ENCODE measurements around the gene SBF2. TPM values are rescaled to one million over a fixed set of nuclear protein-coding genes. Genes with fewer than 3 reads are reported as not detected.

The SBF2 gene
- total and polyA plus RNA-seq, 2 of the 13 experiments (the other 11 are each of a cell fraction or from before 2014, with no cell fraction given) = 24.0 to 45.8 TPM

- TF ChIP-seq, protein P1, sequence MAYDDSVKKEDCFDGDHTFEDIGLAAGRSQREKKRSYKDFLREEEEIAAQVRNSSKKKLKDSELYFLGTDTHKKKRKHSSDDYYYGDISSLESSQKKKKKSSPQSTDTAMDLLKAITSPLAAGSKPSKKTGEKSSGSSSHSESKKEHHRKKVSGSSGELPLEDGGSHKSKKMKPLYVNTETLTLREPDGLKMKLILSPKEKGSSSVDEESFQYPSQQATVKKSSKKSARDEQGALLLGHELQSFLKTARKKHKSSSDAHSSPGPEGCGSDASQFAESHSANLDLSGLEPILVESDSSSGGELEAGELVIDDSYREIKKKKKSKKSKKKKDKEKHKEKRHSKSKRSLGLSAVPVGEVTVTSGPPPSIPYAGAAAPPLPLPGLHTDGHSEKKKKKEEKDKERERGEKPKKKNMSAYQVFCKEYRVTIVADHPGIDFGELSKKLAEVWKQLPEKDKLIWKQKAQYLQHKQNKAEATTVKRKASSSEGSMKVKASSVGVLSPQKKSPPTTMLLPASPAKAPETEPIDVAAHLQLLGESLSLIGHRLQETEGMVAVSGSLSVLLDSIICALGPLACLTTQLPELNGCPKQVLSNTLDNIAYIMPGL (CRISPR knock-in tag; IDR thresholded peaks at IDR 0.05; ENCODE audit: borderline replicate concordance in 1 of 2, low read depth in 1 of 2) = peak; percentile 26 to 39; a peak in 2 of 4 replicates
- TF ChIP-seq ZFP1 (CRISPR knock-in tag; IDR thresholded peaks at IDR 0.05) = 0 out of 2 replicates have a peak, but pooled peaks have one; percentile 25
- TF ChIP-seq GATAD2A (CRISPR knock-in tag; IDR thresholded peaks at IDR 0.05) = peak; percentile 91
- 0 out of 2 replicates have a peak, but pooled peaks have one; percentile 53 for TF ChIP-seq ZNF230 (CRISPR knock-in tag; IDR thresholded peaks at IDR 0.05)
- peak; percentile 65; the same call in 1 of the 2 replicates for TF ChIP-seq ZNF563 (CRISPR knock-in tag; IDR thresholded peaks at IDR 0.05)
- 0 out of 2 replicates have a peak, but pooled peaks have one; percentile 39 for TF ChIP-seq BCL3 (CRISPR knock-in tag; IDR thresholded peaks at IDR 0.05)
- TF ChIP-seq POLR2G (IDR thresholded peaks at IDR 0.05; ENCODE audit: low read depth, low read length) = peak; percentile 48; the same call in 1 of the 2 replicates
- peak; percentile 33 for TF ChIP-seq NFYB (CRISPR knock-in tag; IDR thresholded peaks at IDR 0.05)
- TF ChIP-seq, protein P2, sequence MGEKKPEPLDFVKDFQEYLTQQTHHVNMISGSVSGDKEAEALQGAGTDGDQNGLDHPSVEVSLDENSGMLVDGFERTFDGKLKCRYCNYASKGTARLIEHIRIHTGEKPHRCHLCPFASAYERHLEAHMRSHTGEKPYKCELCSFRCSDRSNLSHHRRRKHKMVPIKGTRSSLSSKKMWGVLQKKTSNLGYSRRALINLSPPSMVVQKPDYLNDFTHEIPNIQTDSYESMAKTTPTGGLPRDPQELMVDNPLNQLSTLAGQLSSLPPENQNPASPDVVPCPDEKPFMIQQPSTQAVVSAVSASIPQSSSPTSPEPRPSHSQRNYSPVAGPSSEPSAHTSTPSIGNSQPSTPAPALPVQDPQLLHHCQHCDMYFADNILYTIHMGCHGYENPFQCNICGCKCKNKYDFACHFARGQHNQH (CRISPR knock-in tag; IDR thresholded peaks at IDR 0.05) = peak; percentile 62; the same call in 1 of the 2 replicates
- TF ChIP-seq, protein P3, sequence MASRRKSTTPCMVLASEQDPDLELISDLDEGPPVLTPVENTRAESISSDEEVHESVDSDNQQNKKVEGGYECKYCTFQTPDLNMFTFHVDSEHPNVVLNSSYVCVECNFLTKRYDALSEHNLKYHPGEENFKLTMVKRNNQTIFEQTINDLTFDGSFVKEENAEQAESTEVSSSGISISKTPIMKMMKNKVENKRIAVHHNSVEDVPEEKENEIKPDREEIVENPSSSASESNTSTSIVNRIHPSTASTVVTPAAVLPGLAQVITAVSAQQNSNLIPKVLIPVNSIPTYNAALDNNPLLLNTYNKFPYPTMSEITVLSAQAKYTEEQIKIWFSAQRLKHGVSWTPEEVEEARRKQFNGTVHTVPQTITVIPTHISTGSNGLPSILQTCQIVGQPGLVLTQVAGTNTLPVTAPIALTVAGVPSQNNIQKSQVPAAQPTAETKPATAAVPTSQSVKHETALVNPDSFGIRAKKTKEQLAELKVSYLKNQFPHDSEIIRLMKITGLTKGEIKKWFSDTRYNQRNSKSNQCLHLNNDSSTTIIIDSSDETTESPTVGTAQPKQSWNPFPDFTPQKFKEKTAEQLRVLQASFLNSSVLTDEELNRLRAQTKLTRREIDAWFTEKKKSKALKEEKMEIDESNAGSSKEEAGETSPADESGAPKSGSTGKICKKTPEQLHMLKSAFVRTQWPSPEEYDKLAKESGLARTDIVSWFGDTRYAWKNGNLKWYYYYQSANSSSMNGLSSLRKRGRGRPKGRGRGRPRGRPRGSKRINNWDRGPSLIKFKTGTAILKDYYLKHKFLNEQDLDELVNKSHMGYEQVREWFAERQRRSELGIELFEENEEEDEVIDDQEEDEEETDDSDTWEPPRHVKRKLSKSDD (CRISPR knock-in tag; IDR thresholded peaks at IDR 0.05; ENCODE audit: low read depth) = peak; percentile 93
- 0 out of 2 replicates have a peak, but pooled peaks have one; percentile 49 for TF ChIP-seq YEATS4 (CRISPR knock-in tag; IDR thresholded peaks at IDR 0.05; ENCODE audit: borderline replicate concordance)
- TF ChIP-seq ZNF572 (CRISPR knock-in tag; IDR thresholded peaks at IDR 0.05) = peak; percentile 75; the same call in 1 of the 2 replicates
- peak; percentile 65; the same call in 1 of the 2 replicates for TF ChIP-seq ZKSCAN8 (CRISPR knock-in tag; IDR thresholded peaks at IDR 0.05; ENCODE audit: borderline replicate concordance)
- TF ChIP-seq, protein P4, sequence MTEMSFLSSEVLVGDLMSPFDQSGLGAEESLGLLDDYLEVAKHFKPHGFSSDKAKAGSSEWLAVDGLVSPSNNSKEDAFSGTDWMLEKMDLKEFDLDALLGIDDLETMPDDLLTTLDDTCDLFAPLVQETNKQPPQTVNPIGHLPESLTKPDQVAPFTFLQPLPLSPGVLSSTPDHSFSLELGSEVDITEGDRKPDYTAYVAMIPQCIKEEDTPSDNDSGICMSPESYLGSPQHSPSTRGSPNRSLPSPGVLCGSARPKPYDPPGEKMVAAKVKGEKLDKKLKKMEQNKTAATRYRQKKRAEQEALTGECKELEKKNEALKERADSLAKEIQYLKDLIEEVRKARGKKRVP (CRISPR knock-in tag; IDR thresholded peaks at IDR 0.05) = peak in 1 of 2 experiments; percentile 81; a peak in 2 of 4 replicates
- peak; percentile 100 for TF ChIP-seq ZNF281 (CRISPR knock-in tag; IDR thresholded peaks at IDR 0.05; ENCODE audit: borderline replicate concordance)
- peak; percentile 74; the same call in 1 of the 2 replicates for TF ChIP-seq HDAC1 (CRISPR knock-in tag; IDR thresholded peaks at IDR 0.05)
Measured at GRCh38 chr11:9930562-9931331, 363.3 kb downstream of the SBF2 start (continued).
